Neural cell (in vitro differentiated cells): ENCODE data around the gene SELENOF. TPM values are rescaled to one million over a fixed set of nuclear protein-coding genes. Genes with fewer than 3 reads are reported as not detected.

Experiments used
- H2AFZ ChIP-seq: fragments of 200-600, 300-800 bp; sonication (generic), shearing (Covaris generic); 2 replicates; pipeline ENCODE4 v1.6.0; 2014; ENCODE audit warnings: low read depth, mild to moderate bottlenecking, antibody characterized with exemption, low read length, moderate library complexity
- H3F3A ChIP-seq: fragments of 200-600 bp; shearing (Covaris generic); 2 replicates; pipeline ENCODE4 v1.6.1; 2016; ENCODE audit warnings: mild to moderate bottlenecking, moderate library complexity, mixed read lengths, antibody characterized with exemption, low read length; ENCODE audit not compliant: insufficient read depth, poor library complexity, severe bottlenecking
- H3K27ac ChIP-seq: fragments of 200-600, 300-800 bp; sonication (generic), shearing (Covaris generic); 2 replicates; pipeline ENCODE4 v1.5.1; 2014; ENCODE audit warnings: mild to moderate bottlenecking, low read length, moderate library complexity
- H3K27me3 ChIP-seq: fragments of 300-800, 200-600 bp; sonication (generic), shearing (Covaris generic); 2 replicates; pipeline ENCODE4 v1.6.0; 2014; ENCODE audit warnings: mild to moderate bottlenecking, low read depth, low read length, moderate library complexity; ENCODE audit not compliant: insufficient read depth
- H3K36me3 ChIP-seq: fragments of 300-800, 200-600 bp; sonication (generic), shearing (Covaris generic); 2 replicates; pipeline ENCODE4 v1.5.1; 2014; ENCODE audit warnings: mild to moderate bottlenecking, antibody characterized with exemption, low read length, moderate library complexity; ENCODE audit not compliant: insufficient read depth
- H3K4me2 ChIP-seq: fragments of 300-800, 200-600 bp; sonication (generic), shearing (Covaris generic); 2 replicates; pipeline ENCODE4 v1.6.0; 2014; ENCODE audit warnings: mild to moderate bottlenecking, low read length
- H3K4me3 ChIP-seq: fragments of 300-800, 200-600 bp; sonication (generic), shearing (Covaris generic); 2 replicates; pipeline ENCODE4 v1.5.1; 2014; ENCODE audit warnings: mild to moderate bottlenecking, low read length, moderate library complexity
- H3K79me2 ChIP-seq: fragments of 200-600 bp; shearing (Covaris generic); replicated peaks from 2 replicates; pipeline ENCODE4 v1.6.0; 2014; ENCODE audit warnings: mild to moderate bottlenecking, low read length, moderate library complexity; ENCODE audit not compliant: insufficient read depth
- H3K9ac ChIP-seq: fragments of 300-800, 200-600 bp; sonication (generic), shearing (Covaris generic); 2 replicates; pipeline ENCODE4 v1.6.1; 2016; ENCODE audit warnings: mild to moderate bottlenecking, low read length, mixed read lengths
- H3K9me2 ChIP-seq: fragments of 200-600 bp; shearing (Covaris generic); 2 replicates; pipeline ENCODE4 v1.6.1; 2016; ENCODE audit warnings: mild to moderate bottlenecking, low read length, mixed read lengths; ENCODE audit not compliant: insufficient read depth
- H3K9me3 ChIP-seq: fragments of 200-600, 300-800 bp; sonication (generic), shearing (Covaris generic); 2 replicates; pipeline ENCODE4 v1.6.1; 2016; ENCODE audit warnings: mild to moderate bottlenecking, mixed run types, low read length, moderate library complexity, mixed read lengths
- H4K20me1 ChIP-seq: fragments of 200-600 bp; shearing (Covaris generic); 2 replicates; pipeline ENCODE4 v1.6.1; 2016; ENCODE audit warnings: mild to moderate bottlenecking, mixed run types; ENCODE audit not compliant: insufficient read depth
- EP300 ChIP-seq: fragments of 450-650 bp; conservative IDR thresholded peaks from 2 replicates; pipeline ENCODE4 v1.6.1; 2014; ENCODE audit warnings: antibody characterized with exemption, mild to moderate bottlenecking, moderate library complexity; ENCODE audit not compliant: poor library complexity, severe bottlenecking
- EZH2 ChIP-seq: fragments of 200-600, 300-800 bp; shearing (Covaris generic), sonication (generic); IDR thresholded peaks from 2 replicates; pipeline ENCODE4 v1.6.1; 2014; ENCODE audit warnings: antibody characterized with exemption, low read length, borderline replicate concordance, mild to moderate bottlenecking; ENCODE audit not compliant: insufficient read depth, poor library complexity, severe bottlenecking
- MXI1 ChIP-seq: fragments of 450-650 bp; conservative IDR thresholded peaks from 2 replicates; pipeline ENCODE4 v1.6.1; 2014; ENCODE audit warnings: antibody characterized with exemption, mild to moderate bottlenecking; ENCODE audit not compliant: poor library complexity, severe bottlenecking
- POLR2AphosphoS5 ChIP-seq: IDR thresholded peaks from 2 replicates; pipeline ENCODE4 v1.6.1; 2012
- RAD21 ChIP-seq: fragments of 450-650 bp; conservative IDR thresholded peaks from 2 replicates; pipeline ENCODE4 v1.6.1; 2014; ENCODE audit warnings: antibody characterized with exemption, mild to moderate bottlenecking, moderate library complexity
- SMC3 ChIP-seq: fragments of 450-650 bp; conservative IDR thresholded peaks from 2 replicates; pipeline ENCODE4 v1.6.1; 2014; ENCODE audit warnings: antibody characterized with exemption, mild to moderate bottlenecking, moderate library complexity; ENCODE audit not compliant: poor library complexity
- TAF1 ChIP-seq: IDR thresholded peaks from 2 replicates; pipeline ENCODE4 v1.6.1; 2012; ENCODE audit warnings: low read depth
- polyA plus RNA-seq: library from polyadenylated mRNA; depleted of rRNA; stranded (reverse); fragments of >200 nt; gene quantifications from 2 replicates; pipeline ENCODE4 v1.2.3, GENCODE V29; 2014
- TF ChIP-seq, protein P1 (sequence below): IDR thresholded peaks from 2 replicates; pipeline ENCODE4 v1.6.1; 2012; ENCODE audit warnings: borderline replicate concordance
- TF ChIP-seq, protein P2 (sequence below): fragments of 450-650 bp; IDR thresholded peaks from 2 replicates; pipeline ENCODE4 v1.5.1; 2014; ENCODE audit warnings: antibody characterized with exemption, mild to moderate bottlenecking, moderate library complexity; ENCODE audit not compliant: poor library complexity, severe bottlenecking

The SELENOF gene
- polyA plus RNA-seq, 1 donor from 2014 or later: 198 TPM

DNA sequence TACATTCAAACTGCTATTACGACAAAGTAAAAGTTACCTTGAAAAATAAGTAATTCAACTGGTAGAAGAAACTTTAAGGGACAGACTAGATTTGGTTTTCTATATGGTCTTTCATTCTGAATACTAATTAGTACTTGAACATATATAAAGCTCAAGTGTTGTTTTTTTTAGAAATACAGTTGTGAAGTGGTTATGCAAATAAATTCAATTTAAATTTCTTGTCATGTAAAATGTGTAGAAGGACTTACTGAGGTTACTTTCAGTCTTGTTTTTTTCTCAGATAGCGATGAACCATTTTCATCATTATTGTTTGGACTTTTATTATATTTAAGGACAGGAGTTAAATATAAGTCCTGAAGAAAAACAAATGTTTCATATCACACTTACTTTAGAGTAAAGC lies 24.9 kb upstream of the SELENOF start:
- no peaks in the 10 kb centered on the region for H3K27me3 ChIP-seq
- no peaks in the 10 kb centered on the region for H4K20me1 ChIP-seq
- H3K27ac ChIP-seq: no peak overlapping the region
- no peak overlapping the region for H3K4me2 ChIP-seq
- TF ChIP-seq MXI1 (no peak), EZH2 (no peak), RAD21 (no peak), POLR2AphosphoS5 (no peak), SMC3 (no peak), EP300 (no peak), TAF1 (no peak)
- TF ChIP-seq, protein P1, sequence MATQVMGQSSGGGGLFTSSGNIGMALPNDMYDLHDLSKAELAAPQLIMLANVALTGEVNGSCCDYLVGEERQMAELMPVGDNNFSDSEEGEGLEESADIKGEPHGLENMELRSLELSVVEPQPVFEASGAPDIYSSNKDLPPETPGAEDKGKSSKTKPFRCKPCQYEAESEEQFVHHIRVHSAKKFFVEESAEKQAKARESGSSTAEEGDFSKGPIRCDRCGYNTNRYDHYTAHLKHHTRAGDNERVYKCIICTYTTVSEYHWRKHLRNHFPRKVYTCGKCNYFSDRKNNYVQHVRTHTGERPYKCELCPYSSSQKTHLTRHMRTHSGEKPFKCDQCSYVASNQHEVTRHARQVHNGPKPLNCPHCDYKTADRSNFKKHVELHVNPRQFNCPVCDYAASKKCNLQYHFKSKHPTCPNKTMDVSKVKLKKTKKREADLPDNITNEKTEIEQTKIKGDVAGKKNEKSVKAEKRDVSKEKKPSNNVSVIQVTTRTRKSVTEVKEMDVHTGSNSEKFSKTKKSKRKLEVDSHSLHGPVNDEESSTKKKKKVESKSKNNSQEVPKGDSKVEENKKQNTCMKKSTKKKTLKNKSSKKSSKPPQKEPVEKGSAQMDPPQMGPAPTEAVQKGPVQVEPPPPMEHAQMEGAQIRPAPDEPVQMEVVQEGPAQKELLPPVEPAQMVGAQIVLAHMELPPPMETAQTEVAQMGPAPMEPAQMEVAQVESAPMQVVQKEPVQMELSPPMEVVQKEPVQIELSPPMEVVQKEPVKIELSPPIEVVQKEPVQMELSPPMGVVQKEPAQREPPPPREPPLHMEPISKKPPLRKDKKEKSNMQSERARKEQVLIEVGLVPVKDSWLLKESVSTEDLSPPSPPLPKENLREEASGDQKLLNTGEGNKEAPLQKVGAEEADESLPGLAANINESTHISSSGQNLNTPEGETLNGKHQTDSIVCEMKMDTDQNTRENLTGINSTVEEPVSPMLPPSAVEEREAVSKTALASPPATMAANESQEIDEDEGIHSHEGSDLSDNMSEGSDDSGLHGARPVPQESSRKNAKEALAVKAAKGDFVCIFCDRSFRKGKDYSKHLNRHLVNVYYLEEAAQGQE: no peak
- TF ChIP-seq, protein P2, sequence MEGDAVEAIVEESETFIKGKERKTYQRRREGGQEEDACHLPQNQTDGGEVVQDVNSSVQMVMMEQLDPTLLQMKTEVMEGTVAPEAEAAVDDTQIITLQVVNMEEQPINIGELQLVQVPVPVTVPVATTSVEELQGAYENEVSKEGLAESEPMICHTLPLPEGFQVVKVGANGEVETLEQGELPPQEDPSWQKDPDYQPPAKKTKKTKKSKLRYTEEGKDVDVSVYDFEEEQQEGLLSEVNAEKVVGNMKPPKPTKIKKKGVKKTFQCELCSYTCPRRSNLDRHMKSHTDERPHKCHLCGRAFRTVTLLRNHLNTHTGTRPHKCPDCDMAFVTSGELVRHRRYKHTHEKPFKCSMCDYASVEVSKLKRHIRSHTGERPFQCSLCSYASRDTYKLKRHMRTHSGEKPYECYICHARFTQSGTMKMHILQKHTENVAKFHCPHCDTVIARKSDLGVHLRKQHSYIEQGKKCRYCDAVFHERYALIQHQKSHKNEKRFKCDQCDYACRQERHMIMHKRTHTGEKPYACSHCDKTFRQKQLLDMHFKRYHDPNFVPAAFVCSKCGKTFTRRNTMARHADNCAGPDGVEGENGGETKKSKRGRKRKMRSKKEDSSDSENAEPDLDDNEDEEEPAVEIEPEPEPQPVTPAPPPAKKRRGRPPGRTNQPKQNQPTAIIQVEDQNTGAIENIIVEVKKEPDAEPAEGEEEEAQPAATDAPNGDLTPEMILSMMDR: no peak
- H3K9ac ChIP-seq: no peak overlapping the region
- H3K9me2 ChIP-seq: no peaks in the 10 kb centered on the region
- no peaks in the 10 kb centered on the region for H3F3A ChIP-seq
- H2AFZ ChIP-seq: no peak overlapping the region
- no peaks in the 10 kb centered on the region for H3K9me3 ChIP-seq
- H3K36me3 ChIP-seq: no peaks in the 10 kb centered on the region
- no peak overlapping the region for H3K4me3 ChIP-seq
- H3K79me2 ChIP-seq: peaks cover 65% of the 10 kb centered on the region

DNA sequence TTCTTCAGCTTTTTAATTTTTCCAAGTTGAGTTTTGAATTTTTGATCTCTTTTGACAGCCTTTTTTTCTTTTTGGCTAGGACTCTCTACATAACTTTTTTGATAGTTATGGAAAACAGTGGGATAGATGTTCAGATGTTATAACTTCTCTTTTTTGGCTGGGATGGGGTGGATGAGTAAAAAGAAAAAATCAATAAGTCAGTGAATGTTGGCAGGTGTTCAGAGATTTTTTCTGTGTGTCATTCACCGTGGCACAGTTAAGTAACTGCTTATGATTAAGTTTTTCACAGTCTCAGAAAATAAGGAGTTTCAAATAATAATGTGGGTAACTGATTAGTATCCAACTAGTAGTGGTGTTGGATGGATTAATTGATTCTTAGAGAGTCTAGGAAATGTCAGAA lies 24.5 kb upstream of the SELENOF start:
- no peak overlapping the region for H3K4me2 ChIP-seq
- no peak overlapping the region for H3K27ac ChIP-seq
- no peaks in the 10 kb centered on the region for H3K9me3 ChIP-seq
- H3K79me2 ChIP-seq: peaks cover 66% of the 10 kb centered on the region
- TF ChIP-seq EP300 (no peak), POLR2AphosphoS5 (no peak), EZH2 (no peak)
- no peak overlapping the region for H2AFZ ChIP-seq
- no peaks in the 10 kb centered on the region for H3K9me2 ChIP-seq
- no peaks in the 10 kb centered on the region for H4K20me1 ChIP-seq
- no peak overlapping the region for H3K9ac ChIP-seq
- no peaks in the 10 kb centered on the region for H3K27me3 ChIP-seq
- H3K4me3 ChIP-seq: no peak overlapping the region
- H3F3A ChIP-seq: no peaks in the 10 kb centered on the region
- no peaks in the 10 kb centered on the region for H3K36me3 ChIP-seq
